Mesenchymal stem cell (in vitro differentiated cells and primary cell): ENCODE data around the gene LDB3.
A peak's percentile ranks its signal among the peaks of the same experiment; 100 is the strongest.

ENCODE experiments used
- DNase-seq: peaks from one replicate; pipeline ENCODE4 v3.0.0-alpha.2; 2013
- H2AFZ ChIP-seq: one replicate; pipeline ENCODE4 v1.6.1; 2013; ENCODE audit warnings: low read depth, mild to moderate bottlenecking, control low read depth, inconsistent platforms, low read length, moderate library complexity
- H2AK5ac ChIP-seq: 2 replicates; pipeline ENCODE4 v1.6.1; 2013; ENCODE audit warnings: low read length, moderate library complexity, mild to moderate bottlenecking, inconsistent platforms; ENCODE audit not compliant: severe bottlenecking
- H2BK120ac ChIP-seq: one replicate; pipeline ENCODE4 v1.6.1; 2013; ENCODE audit warnings: low read depth, mild to moderate bottlenecking, inconsistent platforms, low read length, moderate library complexity
- H2BK12ac ChIP-seq, 2 experiments: one replicate each; pipeline ENCODE4 v1.6.1; 2013; ENCODE audit warnings: inconsistent platforms in 2 of 2, low read length in 2 of 2, mild to moderate bottlenecking in 2 of 2, moderate library complexity in 2 of 2, control low read depth in 1 of 2
- H2BK15ac ChIP-seq: one replicate; pipeline ENCODE4 v1.6.1; 2013; ENCODE audit warnings: mild to moderate bottlenecking, low read depth, inconsistent platforms; ENCODE audit not compliant: poor library complexity, severe bottlenecking
- H2BK5ac ChIP-seq: 2 replicates; pipeline ENCODE4 v1.6.1; 2013; ENCODE audit warnings: low read depth, mild to moderate bottlenecking, low read length, control low read depth, inconsistent platforms; ENCODE audit not compliant: poor library complexity, severe bottlenecking
- H3K14ac ChIP-seq, 2 experiments: one replicate each; pipeline ENCODE4 v1.6.1; 2013; ENCODE audit warnings: inconsistent platforms in 2 of 2, low read length in 2 of 2, control low read depth in 1 of 2, mild to moderate bottlenecking in 1 of 2, moderate library complexity in 1 of 2
- H3K18ac ChIP-seq, 2 experiments: one replicate each; pipeline ENCODE4 v1.6.1; 2013; ENCODE audit warnings: inconsistent platforms in 2 of 2, low read length in 2 of 2, control low read depth in 1 of 2, low read depth in 1 of 2, mild to moderate bottlenecking in 1 of 2
- H3K23ac ChIP-seq, 2 experiments: one replicate each; pipeline ENCODE4 v1.6.1; 2013; ENCODE audit warnings: inconsistent platforms in 2 of 2, low read length in 2 of 2, mild to moderate bottlenecking in 2 of 2, moderate library complexity in 2 of 2, control low read depth in 1 of 2
- H3K27ac ChIP-seq: 2 replicates; pipeline ENCODE4 v1.5.1; 2013; ENCODE audit warnings: mild to moderate bottlenecking, moderate library complexity, low read length, control low read depth, inconsistent platforms; ENCODE audit not compliant: poor library complexity, severe bottlenecking
- H3K27me3 ChIP-seq, 2 experiments: 2 replicates each; pipeline versions ENCODE4 v1.6.1 to v1.7.0; 2013; ENCODE audit warnings: low read length in 2 of 2, mild to moderate bottlenecking in 2 of 2, moderate library complexity in 2 of 2, control low read depth in 1 of 2, inconsistent platforms in 1 of 2; ENCODE audit not compliant: control insufficient read depth in 1 of 2, insufficient read depth in 1 of 2
- H3K36me3 ChIP-seq, 2 experiments: 2 replicates each; pipeline versions ENCODE4 v1.6.1 to v1.7.0; 2013; ENCODE audit warnings: low read length in 2 of 2, control low read depth in 1 of 2, inconsistent platforms in 1 of 2, low read depth in 1 of 2, mild to moderate bottlenecking in 1 of 2; ENCODE audit not compliant: insufficient read depth in 2 of 2, control insufficient read depth in 1 of 2
- H3K4ac ChIP-seq, 2 experiments: one replicate each; pipeline ENCODE4 v1.6.1; 2013; ENCODE audit warnings: inconsistent platforms in 2 of 2, low read length in 2 of 2, mild to moderate bottlenecking in 2 of 2, moderate library complexity in 2 of 2, control low read depth in 1 of 2, low read depth in 1 of 2
- H3K4me1 ChIP-seq: 2 replicates; pipeline ENCODE4 v1.6.1; 2013; ENCODE audit warnings: low read depth, low read length, control low read depth; ENCODE audit not compliant: control insufficient read depth, insufficient read depth
- H3K4me2 ChIP-seq: 2 replicates; pipeline ENCODE4 v1.6.1; 2013; ENCODE audit warnings: low read length, mild to moderate bottlenecking, inconsistent platforms; ENCODE audit not compliant: poor library complexity, severe bottlenecking
- H3K4me3 ChIP-seq, 2 experiments: 2 replicates each; pipeline versions ENCODE4 v1.5.1 to v1.7.0; 2013; ENCODE audit warnings: low read length in 2 of 2, mild to moderate bottlenecking in 2 of 2, control low read depth in 1 of 2, low read depth in 1 of 2; ENCODE audit not compliant: insufficient read depth in 1 of 2
- H3K79me1 ChIP-seq: replicated peaks from 2 replicates; pipeline ENCODE4 v1.6.1; 2013; ENCODE audit warnings: mild to moderate bottlenecking, control low read depth, low read length, inconsistent platforms; ENCODE audit not compliant: poor library complexity, severe bottlenecking
- H3K9ac ChIP-seq: 2 replicates; pipeline ENCODE4 v1.7.0; 2013; ENCODE audit warnings: mild to moderate bottlenecking, low read length, moderate library complexity
- H3K9me3 ChIP-seq: 2 replicates; pipeline ENCODE4 v1.7.0; 2013; ENCODE audit warnings: mild to moderate bottlenecking, low read length; ENCODE audit not compliant: control insufficient read depth
- H4K8ac ChIP-seq: one replicate; pipeline ENCODE4 v1.6.1; 2013; ENCODE audit warnings: inconsistent platforms, mild to moderate bottlenecking, low read length, moderate library complexity
- H4K91ac ChIP-seq: one replicate; pipeline ENCODE4 v1.6.1; 2013; ENCODE audit warnings: mild to moderate bottlenecking, low read length, inconsistent platforms
- WGBS: methylation state at CpG from one replicate; pipeline ENCODE4 v1.1.7; 2013; ENCODE audit warnings: mixed read lengths; 5-methylcytosine and 5-hydroxymethylcytosine counted together

LDB3 gene

DNA sequence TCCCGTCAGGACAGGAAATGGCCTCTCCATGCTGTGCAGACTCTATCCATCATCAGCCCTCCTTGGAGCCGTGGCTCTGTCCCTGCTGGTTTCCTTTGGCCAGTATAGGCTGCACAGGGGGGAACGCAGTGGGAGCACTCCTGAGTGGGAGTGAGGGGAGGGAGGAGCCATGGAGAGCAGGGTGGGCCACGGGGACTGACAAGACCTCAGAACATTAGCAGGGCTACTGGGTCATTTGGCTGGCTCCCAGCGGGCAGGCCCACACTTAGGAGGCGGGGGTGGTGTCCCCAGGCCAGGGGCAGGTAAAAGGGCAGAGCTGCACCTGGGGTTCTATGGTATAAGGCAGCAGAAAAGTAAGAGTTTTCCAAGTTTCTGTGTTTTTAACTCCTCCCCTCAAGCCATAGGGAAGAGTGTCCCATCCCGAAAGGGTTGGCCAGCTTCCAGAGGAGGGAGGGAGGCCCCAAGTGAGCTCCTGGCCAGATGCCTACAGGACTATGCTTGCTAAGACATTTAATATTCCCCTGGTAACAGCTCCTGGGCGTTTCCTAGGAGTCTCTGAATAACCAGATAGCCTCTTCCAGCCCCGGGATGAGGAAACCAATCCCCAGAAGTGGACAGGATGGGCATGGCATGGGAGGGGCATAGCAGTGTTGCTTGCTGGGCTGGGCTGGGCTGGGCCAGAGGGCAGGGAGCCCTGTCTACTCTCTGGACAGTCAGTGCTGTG, 19.4 kb upstream of the LDB3 start:
- no peak overlapping the region for H3K4me2 ChIP-seq
- H3K9me3 ChIP-seq = no peaks in the 10 kb centered on the region
- no peak overlapping the region for H3K9ac ChIP-seq
- H3K36me3 ChIP-seq = no peaks in the 10 kb centered on the region
- peak overlapping the region in 1 of 2 experiments; percentile 53 for H3K14ac ChIP-seq
- H2AFZ ChIP-seq = no peak overlapping the region
- H3K18ac ChIP-seq = peak overlapping the region in 1 of 2 experiments; percentile 28
- peak; percentile 63 for DNase-seq
- H3K4me3 ChIP-seq = no peak overlapping the region
- H2BK15ac ChIP-seq = peak overlapping the region; percentile 34
- no peak overlapping the region for H3K27ac ChIP-seq
- H2BK120ac ChIP-seq = peak overlapping the region; percentile 6
- peak overlapping the region in 1 of 2 experiments; percentile 31 for H2BK12ac ChIP-seq
- 75% methylated on average over 9 of the region's 9 CpGs for WGBS
- H2AK5ac ChIP-seq = peak overlapping the region; percentile 3
- no peaks in the 10 kb centered on the region for H3K79me1 ChIP-seq
- no peak overlapping the region for H3K23ac ChIP-seq
- H3K4ac ChIP-seq = no peak overlapping the region
- H4K8ac ChIP-seq = peak overlapping the region; percentile 7
- H2BK5ac ChIP-seq = peak overlapping the region; percentile 9
- no peak overlapping the region for H4K91ac ChIP-seq
- H3K4me1 ChIP-seq = peaks cover 32% of the 10 kb centered on the region
- H3K27me3 ChIP-seq = peaks cover 0 to 5% of the 10 kb centered on the region in 2 experiments

DNA sequence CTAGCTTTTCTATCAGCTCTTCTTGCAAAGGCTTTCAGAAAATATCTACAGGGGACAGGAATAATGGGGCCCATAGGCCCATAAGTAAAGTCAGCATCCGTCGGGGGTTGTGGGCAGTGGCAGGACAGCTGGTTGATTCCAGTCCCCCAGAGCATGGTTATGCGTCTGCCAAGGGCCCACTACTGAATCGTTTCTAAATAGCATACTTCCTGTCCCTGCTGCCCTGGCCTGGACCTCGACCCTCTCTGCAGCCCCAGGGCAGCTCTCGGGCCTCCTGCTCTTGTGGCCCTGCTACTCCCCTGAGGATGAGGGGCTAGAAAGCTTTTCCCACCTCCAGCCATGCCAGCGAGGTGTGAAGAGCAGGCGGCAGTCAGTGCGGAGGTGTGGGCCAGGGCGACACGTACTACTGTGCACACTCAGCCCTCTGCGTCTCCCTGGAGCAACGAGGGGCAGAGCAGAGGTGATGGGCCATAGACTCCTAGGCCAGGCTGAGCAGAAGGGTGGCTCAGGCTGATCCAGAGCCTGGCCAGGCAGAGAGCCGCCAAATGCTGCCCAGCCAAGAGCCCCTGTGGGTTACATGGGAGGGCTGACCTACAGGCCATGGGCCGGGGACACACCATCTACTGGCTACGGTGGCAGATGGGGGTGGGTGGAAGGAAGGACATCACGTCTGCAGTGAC, 18.7 kb upstream of the LDB3 start:
- Histone ChIP-seq H3K4ac (no peak overlapping the region), H2AK5ac (peak overlapping the region; percentile 30), H3K79me1 (no peaks in the 10 kb centered on the region), H3K27ac (no peak overlapping the region), H2BK5ac (no peak overlapping the region), H2BK15ac (peak overlapping the region; percentile 15), H3K14ac (peak overlapping the region in 1 of 2 experiments; percentile 88), H4K8ac (peak overlapping the region; percentile 80), H2BK12ac (peak overlapping the region in 1 of 2 experiments; percentile 38), H3K23ac (no peak overlapping the region), H2AFZ (no peak overlapping the region), H4K91ac (peak overlapping the region; percentile 86), H3K27me3 (peaks cover 0 to 5% of the 10 kb centered on the region in 2 experiments), H3K18ac (peak overlapping the region; percentile 65 to 73), H3K4me2 (no peak overlapping the region), H3K9me3 (no peaks in the 10 kb centered on the region), H3K36me3 (no peaks in the 10 kb centered on the region), H3K9ac (peak overlapping the region; percentile 9), H3K4me3 (no peak overlapping the region), H2BK120ac (no peak overlapping the region), H3K4me1 (peaks cover 32% of the 10 kb centered on the region)
- WGBS = 74% methylated on average over 17 of the region's 17 CpGs
- DNase-seq = no peak

- Histone ChIP-seq H4K91ac (peak overlapping the region; percentile 86), H3K14ac (no peak overlapping the region), H2BK12ac (peak overlapping the region in 1 of 2 experiments; percentile 38), H3K4me1 (peaks cover 28% of the 10 kb centered on the region), H3K4ac (no peak overlapping the region), H3K9ac (no peak overlapping the region), H2BK120ac (no peak overlapping the region), H3K4me3 (no peak overlapping the region), H3K9me3 (no peaks in the 10 kb centered on the region), H3K27ac (no peak overlapping the region), H3K4me2 (no peak overlapping the region), H3K79me1 (no peaks in the 10 kb centered on the region), H3K18ac (peak overlapping the region in 1 of 2 experiments; percentile 52), H2BK15ac (no peak overlapping the region), H4K8ac (peak overlapping the region; percentile 80), H2AFZ (no peak overlapping the region), H3K23ac (no peak overlapping the region), H3K27me3 (peaks cover 0 to 11% of the 10 kb centered on the region in 2 experiments), H2BK5ac (no peak overlapping the region), H2AK5ac (peak overlapping the region; percentile 30), H3K36me3 (no peaks in the 10 kb centered on the region)
- 92% methylated on average over 8 of the region's 8 CpGs for WGBS
- no peak for DNase-seq
Measured at GRCh38 chr10:86650151-86650550, 18.2 kb upstream of the LDB3 start.

DNA sequence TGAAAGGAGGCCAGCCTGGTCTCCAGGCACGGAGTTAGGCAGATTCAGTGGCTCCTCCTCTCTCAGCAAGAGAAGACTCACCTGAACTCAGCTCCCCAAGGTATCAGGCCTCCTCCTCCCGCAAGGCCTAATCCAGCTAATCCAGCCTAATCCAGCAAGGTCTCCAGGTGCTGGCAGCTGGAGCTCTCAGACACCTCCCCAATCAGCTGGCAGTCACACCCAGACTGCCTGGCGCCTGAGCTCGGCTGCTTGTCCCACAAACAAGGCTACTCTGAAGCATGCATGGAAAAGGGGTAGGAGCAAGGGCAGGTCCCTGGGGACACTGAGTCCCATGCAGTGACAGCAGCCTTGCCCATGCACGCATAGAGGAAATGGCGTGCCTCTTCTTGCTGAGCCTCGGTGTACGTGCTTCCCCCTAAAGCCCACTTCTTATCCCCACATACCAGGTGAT, 17.3 kb upstream of the LDB3 start:
- WGBS = 92% methylated on average over 8 of the region's 8 CpGs
- no peaks in the 10 kb centered on the region for H3K36me3 ChIP-seq
- H3K18ac ChIP-seq = no peak overlapping the region
- H2AFZ ChIP-seq = no peak overlapping the region
- H2AK5ac ChIP-seq = no peak overlapping the region
- H3K9ac ChIP-seq = no peak overlapping the region
- no peak overlapping the region for H2BK15ac ChIP-seq
- no peak overlapping the region for H3K27ac ChIP-seq
- H3K4ac ChIP-seq = no peak overlapping the region
- no peak overlapping the region for H4K8ac ChIP-seq
- no peak overlapping the region for H2BK5ac ChIP-seq
- no peak overlapping the region for H4K91ac ChIP-seq
- no peak overlapping the region for H2BK12ac ChIP-seq
- no peak overlapping the region for H3K14ac ChIP-seq
- no peak overlapping the region for H3K4me2 ChIP-seq
- H3K27me3 ChIP-seq = peaks cover 0 to 14% of the 10 kb centered on the region in 2 experiments
- H2BK120ac ChIP-seq = no peak overlapping the region
- no peak for DNase-seq
- H3K9me3 ChIP-seq = no peaks in the 10 kb centered on the region
- no peak overlapping the region for H3K23ac ChIP-seq
- no peaks in the 10 kb centered on the region for H3K79me1 ChIP-seq
- H3K4me3 ChIP-seq = no peak overlapping the region
- peaks cover 28% of the 10 kb centered on the region for H3K4me1 ChIP-seq
